C4-2B (cell line): ENCODE data around the gene PDXK.
"Not testable (repeated sequence)": the region's sequence is repeated elsewhere in the genome, so short reads cannot be mapped to it uniquely, and the experiment has no call there.

Source experiments
- H3K27ac ChIP-seq: fragments of 450-650 bp; 2 replicates; pipeline ENCODE4 v1.5.1; 2017
- ZFX ChIP-seq: fragments of 450-650 bp; IDR thresholded peaks from 2 replicates; pipeline ENCODE4 v1.6.1; 2017
- TF ChIP-seq, protein P1 (sequence below): fragments of 450-650 bp; conservative IDR thresholded peaks from 2 replicates; pipeline ENCODE4 v1.5.1; 2017; ENCODE audit warnings: mild to moderate bottlenecking

Gene PDXK

GRCh38 chr21:43718872-43719747 lies at the start of gene PDXK:
Gene PDXK (plus strand): TSS chr21:43719129. CDS start chr21:43719295, 166 bp downstream.
- H3K27ac ChIP-seq, result peak within 1 kb of the TSS; percentile 99
- TF ChIP-seq, protein P1, sequence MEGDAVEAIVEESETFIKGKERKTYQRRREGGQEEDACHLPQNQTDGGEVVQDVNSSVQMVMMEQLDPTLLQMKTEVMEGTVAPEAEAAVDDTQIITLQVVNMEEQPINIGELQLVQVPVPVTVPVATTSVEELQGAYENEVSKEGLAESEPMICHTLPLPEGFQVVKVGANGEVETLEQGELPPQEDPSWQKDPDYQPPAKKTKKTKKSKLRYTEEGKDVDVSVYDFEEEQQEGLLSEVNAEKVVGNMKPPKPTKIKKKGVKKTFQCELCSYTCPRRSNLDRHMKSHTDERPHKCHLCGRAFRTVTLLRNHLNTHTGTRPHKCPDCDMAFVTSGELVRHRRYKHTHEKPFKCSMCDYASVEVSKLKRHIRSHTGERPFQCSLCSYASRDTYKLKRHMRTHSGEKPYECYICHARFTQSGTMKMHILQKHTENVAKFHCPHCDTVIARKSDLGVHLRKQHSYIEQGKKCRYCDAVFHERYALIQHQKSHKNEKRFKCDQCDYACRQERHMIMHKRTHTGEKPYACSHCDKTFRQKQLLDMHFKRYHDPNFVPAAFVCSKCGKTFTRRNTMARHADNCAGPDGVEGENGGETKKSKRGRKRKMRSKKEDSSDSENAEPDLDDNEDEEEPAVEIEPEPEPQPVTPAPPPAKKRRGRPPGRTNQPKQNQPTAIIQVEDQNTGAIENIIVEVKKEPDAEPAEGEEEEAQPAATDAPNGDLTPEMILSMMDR, result no peak
- TF ChIP-seq ZFX, result no peak

DNA sequence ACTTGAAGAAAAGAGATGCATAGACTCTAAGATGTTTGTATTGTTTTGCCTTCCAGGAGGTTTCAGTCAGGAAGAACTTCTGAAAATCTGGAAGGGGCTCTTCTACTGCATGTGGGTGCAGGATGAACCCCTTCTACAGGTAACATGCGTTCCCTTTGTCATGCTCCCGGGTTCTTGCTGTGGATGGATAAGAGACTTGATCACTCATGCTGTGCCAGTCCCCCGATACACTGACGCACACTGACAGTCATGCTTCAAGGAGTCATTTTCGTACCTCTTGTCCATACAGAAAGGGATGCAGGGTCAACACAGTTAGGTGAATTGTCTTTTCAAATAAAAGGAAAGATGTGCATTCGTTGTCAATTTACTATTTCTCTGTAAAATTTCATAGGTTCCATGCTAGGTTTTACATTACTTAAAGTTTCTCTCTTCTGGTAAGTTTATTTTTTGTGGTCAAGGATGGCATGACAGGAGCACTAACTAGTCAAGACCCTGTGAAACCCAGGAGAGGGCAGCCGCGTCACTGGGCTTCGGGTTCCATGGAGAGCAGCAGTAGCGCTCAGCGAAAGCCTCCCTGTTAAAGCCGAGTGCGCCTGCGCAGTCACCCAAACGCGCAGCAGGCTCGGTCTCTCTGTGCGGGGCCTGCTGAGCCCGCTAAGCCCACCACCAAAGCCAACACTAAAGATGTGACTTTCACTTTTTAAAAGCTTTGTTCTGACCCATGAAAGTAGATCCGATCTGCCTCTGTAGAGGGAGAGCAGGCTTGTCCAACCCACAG lies 48.9 kb upstream of the PDXK start:
- no peak overlapping the region for H3K27ac ChIP-seq
- TF ChIP-seq, protein P1, result no peak
- no peak for TF ChIP-seq ZFX

GRCh38 chr21:43675871-43676270 lies 43.1 kb upstream of the PDXK start:
- TF ChIP-seq, protein P1, result no peak
- TF ChIP-seq ZFX, result no peak
- no peak overlapping the region for H3K27ac ChIP-seq

DNA sequence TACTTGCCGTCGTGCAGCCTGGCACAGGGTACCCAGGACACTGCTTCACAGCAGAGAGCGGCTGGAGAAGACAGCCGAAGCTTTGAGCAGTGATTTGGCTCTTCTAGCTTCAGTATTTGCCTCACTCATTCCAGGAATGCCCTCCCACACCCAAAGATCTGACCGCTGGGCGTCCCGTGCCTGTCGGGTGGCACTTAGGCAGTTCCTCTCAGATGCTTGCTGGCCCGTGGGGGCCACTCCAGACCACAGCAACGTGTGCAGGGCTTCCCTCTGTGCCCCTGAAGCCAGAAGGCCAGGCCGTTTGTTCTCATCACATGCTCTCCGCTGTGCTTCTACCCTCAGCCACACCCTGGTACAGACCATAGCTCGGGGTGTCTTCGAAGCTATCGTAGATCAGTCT lies 42.5 kb upstream of the PDXK start:
- no peak overlapping the region for H3K27ac ChIP-seq
- TF ChIP-seq, protein P1, result no peak
- TF ChIP-seq ZFX, result no peak

- TF ChIP-seq, protein P1, result no peak
- TF ChIP-seq ZFX, result no peak
- no peak overlapping the region for H3K27ac ChIP-seq
Measured at GRCh38 chr21:43679951-43680350, 39.0 kb upstream of the PDXK start.

- H3K27ac ChIP-seq, result not testable (repeated sequence)
Measured at GRCh38 chr21:43680421-43680820, 38.5 kb upstream of the PDXK start.

GRCh38 chr21:43681650-43682049 lies 37.3 kb upstream of the PDXK start:
- TF ChIP-seq, protein P1, result no peak
- TF ChIP-seq ZFX, result no peak
- H3K27ac ChIP-seq, result no peak overlapping the region
